Left ventricle myocardium superior (tissue), 1 donor: ENCODE results near the gene RNF121. TPM values are rescaled to one million over a fixed set of nuclear protein-coding genes. Genes with fewer than 3 reads are reported as not detected.
A peak's percentile ranks its signal among the peaks of the same experiment; 100 is the strongest.

ENCODE experiments used
- ATAC-seq: fragments of 200-7000 bp; cut with Tn5 transposase; one replicate; pipeline ENCODE4 v1.9.1; 2020; ENCODE audit warnings: mild to moderate bottlenecking, moderate library complexity
- DNase-seq: peaks from one replicate; pipeline ENCODE4 v3.0.0-alpha.2; 2020
- intact Hi-C: fragments of 100-400 bp; cut with micrococcal nuclease; formaldehyde crosslinking; loops from one replicate; pipeline ENCODE4 v1.11.0; 2022
- total RNA-seq: library from RNA; stranded (reverse); fragmentation: NEBNext Ultra II Directional; extraction: Animal tissue kit (Norgen Biotek cat#: 25700); gene quantifications from one replicate; pipeline ENCODE4 v1.2.1, GENCODE V29; 2021
- donor health status: DM: no; HTN: yes; CAD: no; lungs with severe emphysema.

The RNF121 gene
- total RNA-seq, 1 donor from 2014 or later = 21.1 TPM

DNA sequence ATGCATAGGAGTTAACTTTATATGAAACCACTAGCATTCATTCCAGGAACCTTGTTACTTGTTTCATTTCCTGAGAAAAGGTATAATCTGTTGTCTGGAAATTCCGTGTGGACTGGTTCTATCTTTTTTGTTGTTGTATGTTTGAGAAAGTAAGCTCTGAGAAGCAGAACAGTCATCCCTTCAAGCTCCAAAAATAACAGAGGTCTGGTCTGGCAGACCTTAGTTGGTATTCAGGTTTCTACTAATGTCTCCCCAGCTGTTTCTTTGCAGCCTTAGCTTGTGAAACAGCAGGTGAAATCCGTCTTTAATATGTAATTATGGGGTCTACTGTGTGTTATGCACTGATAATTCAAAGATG is 2.4 kb downstream of the RNF121 start:
- intact Hi-C loops = no loop called here
- ATAC-seq (no peak), DNase-seq (no peak)

GRCh38 chr11:71933141-71933933 is 4.5 kb downstream of the RNF121 start:
- intact Hi-C loops = no loop called here
- no peak for ATAC-seq
- no peak for DNase-seq

DNA sequence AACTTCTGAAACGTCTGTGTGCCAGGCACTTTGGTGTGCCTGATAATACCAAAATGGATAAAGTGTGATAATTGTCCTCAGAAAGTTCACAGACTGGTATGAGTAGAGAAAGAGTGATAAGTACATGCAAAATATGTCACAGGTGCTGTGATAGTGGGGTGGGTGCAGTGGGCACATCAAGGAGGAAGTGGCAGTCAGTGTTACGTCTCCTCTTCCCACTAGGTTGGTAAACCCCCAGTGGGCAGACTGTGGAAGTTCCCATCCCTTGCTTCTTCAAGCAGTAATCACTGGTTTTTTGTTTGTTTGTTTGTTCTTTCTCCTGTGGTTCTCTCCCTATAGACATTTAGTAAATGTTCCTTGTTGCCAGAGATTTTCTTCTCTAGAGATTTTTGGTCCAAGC is 5.4 kb downstream of the RNF121 start:
- no peak for DNase-seq
- no peak for ATAC-seq
- intact Hi-C loops = no loop called here

DNA sequence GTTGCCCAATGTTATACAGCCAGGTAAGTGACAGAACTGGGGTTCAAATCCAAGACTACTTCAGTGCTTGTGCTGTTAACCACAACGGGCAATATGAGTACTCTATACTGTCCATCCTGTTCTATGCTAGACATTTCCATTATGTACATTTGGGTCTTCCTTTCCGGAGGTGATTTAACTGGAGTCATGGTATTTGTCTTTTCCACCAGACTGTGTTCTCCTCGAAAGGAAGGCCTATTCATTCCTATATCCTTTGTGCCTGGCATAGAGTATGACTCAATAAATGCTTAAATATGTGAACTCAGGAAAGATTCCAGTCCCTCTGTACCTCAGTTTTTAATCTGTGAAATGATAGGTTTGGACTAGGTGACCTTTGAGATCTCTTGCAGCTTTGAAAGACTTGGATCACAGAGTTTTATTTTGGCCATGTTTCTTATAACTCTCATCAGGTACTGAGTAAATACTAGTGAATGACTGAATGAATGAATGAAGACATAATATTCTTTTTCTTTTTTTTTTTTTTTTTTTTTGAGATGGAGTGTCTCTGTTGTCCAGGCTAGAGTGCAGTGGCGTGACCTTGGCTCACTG is 6.6 kb downstream of the RNF121 start:
- DNase-seq = no peak
- no peak for ATAC-seq
- intact Hi-C loops = no loop called here

- no peak for ATAC-seq
- DNase-seq = no peak
- intact Hi-C loops = no loop called here
Observed at GRCh38 chr11:71936825-71937224, 8.0 kb downstream of the RNF121 start.

GRCh38 chr11:71937826-71938225 is 9.0 kb downstream of the RNF121 start:
- ATAC-seq (peak; percentile 33), DNase-seq (no peak)
- intact Hi-C loops = no loop called here

GRCh38 chr11:71940561-71941219 is 11.8 kb downstream of the RNF121 start:
- no peak for ATAC-seq
- intact Hi-C loops = no loop called here
- no peak for DNase-seq

GRCh38 chr11:71946144-71946571 is 17.3 kb downstream of the RNF121 start:
- no peak for DNase-seq
- no peak for ATAC-seq
- intact Hi-C loops = no loop called here

GRCh38 chr11:71947498-71947897 is 18.7 kb downstream of the RNF121 start:
- intact Hi-C loops = no loop called here
- DNase-seq = no peak
- no peak for ATAC-seq

- ATAC-seq = peak; percentile 50
- DNase-seq = no peak
- intact Hi-C loops = no loop called here
Observed at GRCh38 chr11:71948314-71949027, 19.6 kb downstream of the RNF121 start.

DNA sequence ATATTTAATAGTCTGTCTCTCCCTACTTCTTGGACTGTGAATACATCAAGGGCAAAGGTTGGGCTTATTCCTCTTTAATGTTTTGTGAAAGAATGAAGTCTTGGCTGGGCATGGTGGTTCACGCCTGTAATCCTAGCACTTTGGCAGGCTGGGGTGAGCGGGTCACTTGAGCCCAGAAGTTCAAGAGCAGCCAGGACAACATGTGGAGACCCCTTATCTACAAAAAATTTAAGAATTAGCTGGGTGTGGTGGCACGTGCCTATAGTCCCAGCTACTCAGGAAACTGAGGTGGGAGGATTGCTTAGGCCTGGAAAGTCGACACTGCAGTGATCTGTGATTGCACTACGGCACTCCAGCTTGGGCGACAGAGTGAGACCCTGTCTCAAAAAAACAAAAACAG is 20.2 kb downstream of the RNF121 start:
- ATAC-seq (no peak), DNase-seq (no peak)
- intact Hi-C loops = no loop called here

DNA sequence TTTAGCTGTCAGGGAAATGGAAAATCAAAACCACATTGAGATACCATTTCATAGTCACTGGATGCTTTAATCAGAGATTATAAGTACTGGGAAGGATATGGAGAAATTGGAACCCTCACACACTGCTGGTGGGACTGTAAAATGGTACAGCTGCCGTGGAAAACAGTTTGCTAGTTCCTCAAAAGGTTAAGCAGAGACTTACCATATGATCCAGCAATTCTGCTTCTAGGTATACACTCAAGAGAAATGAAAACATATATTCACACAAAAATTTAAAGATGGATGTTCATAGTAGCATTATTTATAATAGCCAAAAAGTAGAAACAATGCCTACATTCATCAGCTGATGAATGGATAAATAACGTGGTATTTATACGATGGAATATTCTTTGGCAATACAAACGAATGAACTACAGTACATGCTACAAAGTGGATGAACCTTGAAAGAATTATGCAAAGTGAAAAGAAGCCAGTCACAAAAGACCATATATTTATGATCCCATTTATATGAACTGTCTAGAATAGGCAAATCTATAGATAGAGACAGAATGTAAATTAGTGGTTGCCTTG is 23.0 kb downstream of the RNF121 start:
- no peak for DNase-seq
- intact Hi-C loops = no loop called here
- no peak for ATAC-seq

- ATAC-seq (no peak), DNase-seq (no peak)
- intact Hi-C loops = no loop called here
Observed at GRCh38 chr11:71955898-71956456, 27.1 kb downstream of the RNF121 start.

DNA sequence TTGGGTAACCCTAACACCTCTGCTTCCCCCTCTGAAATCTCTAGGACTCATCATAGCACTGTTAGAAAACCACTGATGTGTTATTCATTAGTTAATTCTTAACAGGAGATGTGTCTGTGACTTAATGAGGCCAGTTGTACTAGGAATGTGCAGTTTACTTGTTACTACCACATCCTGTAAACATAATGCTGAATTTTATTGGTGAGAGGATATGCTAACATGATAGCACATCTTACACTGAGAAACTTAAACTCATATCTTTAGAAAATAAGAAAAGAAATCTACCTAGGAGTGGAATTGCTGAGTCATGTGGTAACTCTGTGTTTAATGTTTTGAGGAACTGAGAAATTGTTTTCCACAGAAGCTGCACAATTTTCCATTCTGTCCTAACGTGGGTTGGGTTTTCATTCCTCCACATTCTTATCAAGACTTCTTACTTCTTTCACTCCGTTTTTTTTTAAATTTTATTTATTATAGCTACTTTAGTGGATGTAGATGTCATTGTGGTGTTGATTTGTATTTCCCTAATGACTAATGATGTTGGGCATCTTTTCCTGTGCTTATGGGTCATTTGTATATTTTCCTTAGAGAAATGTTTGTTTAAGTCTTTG is 33.7 kb downstream of the RNF121 start:
- no peak for ATAC-seq
- intact Hi-C loops = no loop called here
- no peak for DNase-seq

DNA sequence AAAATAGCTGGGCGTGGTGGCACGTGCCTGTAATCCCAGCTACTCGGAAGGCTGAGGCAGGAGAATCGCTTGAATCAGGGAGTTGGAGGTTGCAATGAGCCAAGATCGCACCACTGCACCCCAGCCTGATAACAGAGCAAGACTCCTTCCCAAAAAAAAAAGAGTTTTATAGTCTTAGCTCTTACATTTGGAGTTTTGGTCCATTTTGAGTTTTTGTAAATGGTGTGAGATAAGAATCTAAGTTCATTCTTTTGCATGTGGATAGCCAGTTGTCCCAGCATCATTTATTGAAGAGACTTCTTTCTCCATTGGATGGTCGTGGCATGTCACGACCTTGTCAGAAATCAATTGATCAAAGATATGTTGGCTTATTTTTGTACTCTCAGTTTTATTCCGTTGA is 34.6 kb downstream of the RNF121 start:
- DNase-seq (no peak), ATAC-seq (no peak)
- intact Hi-C loops = no loop called here

GRCh38 chr11:71964641-71965040 is 35.8 kb downstream of the RNF121 start:
- intact Hi-C loops = no loop called here
- DNase-seq (no peak), ATAC-seq (no peak)

DNA sequence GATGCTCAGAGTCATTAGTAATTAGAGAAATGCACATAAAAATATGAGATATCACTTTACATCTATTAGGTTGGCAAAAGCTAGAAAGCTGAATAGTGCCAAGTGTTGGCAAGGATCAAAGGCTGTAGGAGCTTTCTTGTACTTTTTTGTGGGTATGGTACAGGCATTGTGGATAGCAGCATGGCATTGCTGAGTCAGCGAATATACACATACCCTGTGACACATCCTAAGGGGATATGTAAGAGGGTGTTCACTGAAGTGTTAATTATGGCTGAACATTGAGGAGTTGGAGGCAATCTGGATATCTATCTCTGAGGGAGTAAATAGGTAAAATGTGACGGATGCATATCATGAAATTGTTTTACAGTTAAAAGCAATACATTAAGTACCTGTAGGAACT is 42.8 kb downstream of the RNF121 start:
- no peak for DNase-seq
- intact Hi-C loops = no loop called here
- ATAC-seq = no peak

GRCh38 chr11:71976551-71976950 is 47.7 kb downstream of the RNF121 start:
- DNase-seq (no peak), ATAC-seq (no peak)
- intact Hi-C loops = no loop called here

- intact Hi-C loops = no loop called here
- DNase-seq (no peak), ATAC-seq (no peak)
Observed at GRCh38 chr11:71977090-71977489, 48.2 kb downstream of the RNF121 start.
